GM19099 (cell line): ENCODE measurements around the gene ATP1A2.

Source experiments
- POLR2A ChIP-seq: IDR thresholded peaks from 3 replicates; pipeline ENCODE4 v1.6.1; 2011; ENCODE audit warnings: low read depth; ENCODE audit not compliant: insufficient read length; ENCODE audit errors: extremely low read depth

Gene ATP1A2

GRCh38 chr1:160082487-160082886, 33.1 kb upstream of the ATP1A2 start:
- no peak for TF ChIP-seq POLR2A

- TF ChIP-seq POLR2A = no peak
Observed at GRCh38 chr1:160082926-160083325, 32.6 kb upstream of the ATP1A2 start.

GRCh38 chr1:160083968-160084770, 31.4 kb upstream of the ATP1A2 start:
- TF ChIP-seq POLR2A = no peak

- no peak for TF ChIP-seq POLR2A
Observed at GRCh38 chr1:160084771-160085321, 30.7 kb upstream of the ATP1A2 start.

- TF ChIP-seq POLR2A = no peak
Observed at GRCh38 chr1:160085686-160086455, 29.7 kb upstream of the ATP1A2 start.

- TF ChIP-seq POLR2A = no peak
Observed at GRCh38 chr1:160086456-160086892, 29.1 kb upstream of the ATP1A2 start.

GRCh38 chr1:160087118-160087662, 28.4 kb upstream of the ATP1A2 start:
- TF ChIP-seq POLR2A = no peak

GRCh38 chr1:160089883-160090282, 25.7 kb upstream of the ATP1A2 start:
- TF ChIP-seq POLR2A = no peak

GRCh38 chr1:160090760-160091159, 24.8 kb upstream of the ATP1A2 start:
- no peak for TF ChIP-seq POLR2A

- no peak for TF ChIP-seq POLR2A
Observed at GRCh38 chr1:160091666-160092223, 23.8 kb upstream of the ATP1A2 start.

- no peak for TF ChIP-seq POLR2A
Observed at GRCh38 chr1:160092366-160093068, 23.0 kb upstream of the ATP1A2 start.

GRCh38 chr1:160093069-160093395, 22.5 kb upstream of the ATP1A2 start:
- no peak for TF ChIP-seq POLR2A

- no peak for TF ChIP-seq POLR2A
Observed at GRCh38 chr1:160093624-160094290, 21.8 kb upstream of the ATP1A2 start.

GRCh38 chr1:160094291-160094625, 21.3 kb upstream of the ATP1A2 start:
- TF ChIP-seq POLR2A = no peak
